Liver (tissue), 9 donors: Measurements from ENCODE around the gene LYZL6. TPM values are rescaled to one million over a fixed set of nuclear protein-coding genes. Genes with fewer than 3 reads are reported as not detected.

Source experiments
- DNase-seq: peaks from one replicate; pipeline ENCODE4 v3.0.0-alpha.2; 2017; ENCODE audit warnings: low spot score
- H3K27ac ChIP-seq, 2 donors: one replicate each; pipeline ENCODE4 v1.7.0; 2013; ENCODE audit warnings: inconsistent platforms in 2 of 2, low read length in 2 of 2, control low read depth in 1 of 2, low read depth in 1 of 2, mild to moderate bottlenecking in 1 of 2
- H3K27me3 ChIP-seq, 4 donors: one replicate each; pipeline versions ENCODE4 v1.6.1 to v1.7.0; 2013; ENCODE audit warnings: low read length in 3 of 4, inconsistent platforms in 1 of 4, mild to moderate bottlenecking in 1 of 4, moderate library complexity in 1 of 4; ENCODE audit not compliant: control insufficient read depth in 4 of 4, insufficient read depth in 4 of 4
- H3K36me3 ChIP-seq, 4 donors: one replicate each; pipeline versions ENCODE4 v1.6.1 to v1.7.0; 2013; ENCODE audit warnings: low read length in 3 of 4, mild to moderate bottlenecking in 3 of 4, low read depth in 1 of 4, moderate library complexity in 1 of 4; ENCODE audit not compliant: control insufficient read depth in 4 of 4, insufficient read depth in 3 of 4
- H3K4me1 ChIP-seq, 4 donors: one replicate each; pipeline versions ENCODE4 v1.6.1 to v1.7.0; 2013; ENCODE audit warnings: low read length in 3 of 4, mild to moderate bottlenecking in 3 of 4, moderate library complexity in 1 of 4; ENCODE audit not compliant: control insufficient read depth in 4 of 4, insufficient read depth in 4 of 4
- H3K4me3 ChIP-seq, 3 donors: one replicate each; pipeline versions ENCODE4 v1.6.1 to v1.7.0; 2013; ENCODE audit warnings: low read length in 3 of 3, control low read depth in 1 of 3, low read depth in 1 of 3, mild to moderate bottlenecking in 1 of 3
- H3K9ac ChIP-seq, 2 donors: one replicate each; pipeline ENCODE4 v1.7.0; 2013; ENCODE audit warnings: low read length in 2 of 2, mild to moderate bottlenecking in 2 of 2, moderate library complexity in 2 of 2, control low read depth in 1 of 2, low read depth in 1 of 2
- H3K9me3 ChIP-seq, 4 donors: one replicate each; pipeline versions ENCODE4 v1.6.1 to v1.7.0; 2013; ENCODE audit warnings: low read length in 3 of 4; ENCODE audit not compliant: control insufficient read depth in 4 of 4
- EGR1 ChIP-seq, 2 donors: IDR thresholded peaks; 2 replicates each; pipeline ENCODE4 v1.6.1; 2016 to 2018; ENCODE audit warnings: antibody characterized with exemption in 2 of 2, low read depth in 2 of 2
- FOXA1 ChIP-seq: IDR thresholded peaks from 2 replicates; pipeline ENCODE4 v1.6.1; 2016; ENCODE audit warnings: antibody characterized with exemption
- FOXA2 ChIP-seq: IDR thresholded peaks from 2 replicates; pipeline ENCODE4 v1.6.1; 2016; ENCODE audit warnings: antibody characterized with exemption
- GABPA ChIP-seq, 2 donors: IDR thresholded peaks in 1 of 2; conservative IDR thresholded peaks in 1 of 2; 2 replicates each; pipeline ENCODE4 v1.6.1; 2016; ENCODE audit warnings: antibody characterized with exemption in 2 of 2, mild to moderate bottlenecking in 1 of 2, moderate library complexity in 1 of 2
- HNF4A ChIP-seq, 2 donors: conservative IDR thresholded peaks; 2 replicates each; pipeline ENCODE4 v1.6.1; 2016; ENCODE audit warnings: antibody characterized with exemption in 2 of 2, mild to moderate bottlenecking in 2 of 2
- HNF4G ChIP-seq: IDR thresholded peaks from 2 replicates; pipeline ENCODE4 v1.6.1; 2016; ENCODE audit warnings: antibody characterized with exemption
- JUND ChIP-seq, 2 donors: IDR thresholded peaks; 2 replicates each; pipeline ENCODE4 v1.6.1; 2016; ENCODE audit warnings: antibody characterized with exemption in 2 of 2
- NR2F2 ChIP-seq: IDR thresholded peaks from 2 replicates; pipeline ENCODE4 v1.6.1; 2016; ENCODE audit warnings: antibody characterized with exemption
- RAD21 ChIP-seq, 2 donors: IDR thresholded peaks; 2 replicates each; pipeline ENCODE4 v1.6.1; 2016; ENCODE audit warnings: antibody characterized with exemption in 2 of 2, mild to moderate bottlenecking in 2 of 2
- RXRA ChIP-seq, 2 donors: IDR thresholded peaks; 2 replicates each; pipeline ENCODE4 v1.6.1; 2017 to 2018; ENCODE audit warnings: antibody characterized with exemption in 2 of 2, mild to moderate bottlenecking in 1 of 2
- SP1 ChIP-seq: IDR thresholded peaks from 2 replicates; pipeline ENCODE4 v1.6.1; 2018; ENCODE audit warnings: antibody characterized with exemption, mild to moderate bottlenecking
- TAF1 ChIP-seq: conservative IDR thresholded peaks from 2 replicates; pipeline ENCODE4 v1.6.1; 2016; ENCODE audit warnings: antibody characterized with exemption, mild to moderate bottlenecking
- YY1 ChIP-seq: IDR thresholded peaks from 2 replicates; pipeline ENCODE4 v1.6.1; 2016; ENCODE audit warnings: antibody characterized with exemption, mild to moderate bottlenecking
- WGBS: extraction: QIAGEN DNeasy Blood & Tissue Kit; methylation state at CpG from one replicate; pipeline ENCODE4 v1.1.7; 2013; 5-methylcytosine and 5-hydroxymethylcytosine counted together
- polyA plus RNA-seq, 2 donors: library from polyadenylated mRNA; stranded (reverse) in 1 of 2; unstranded in 1 of 2; fragments of 200-250 nt in 1 of 2; fragments of >200 nt in 1 of 2; fragmentation: Nextera tagmentation in 1 of 2; extraction: Ambion mirVana in 1 of 2; gene quantifications; one replicate each; pipeline versions ENCODE4 v1.2.1 to v1.2.3, GENCODE V29; 2013 to 2015
- total RNA-seq, 2 donors: library from RNA; depleted of rRNA; stranded (reverse); fragments of >200 nt; gene quantifications; one replicate each; pipeline ENCODE4 v1.2.3, GENCODE V29; 2014
- TF ChIP-seq, protein P1 (sequence below): IDR thresholded peaks from 2 replicates; pipeline ENCODE4 v1.6.1; 2016; ENCODE audit warnings: antibody characterized with exemption
- TF ChIP-seq, protein P2 (sequence below): IDR thresholded peaks from 2 replicates; pipeline ENCODE4 v1.6.1; 2016; ENCODE audit warnings: antibody characterized with exemption
- TF ChIP-seq, protein P3 (sequence below): fragments of 150-350 bp; IDR thresholded peaks from 2 replicates; pipeline ENCODE4 v1.5.1; 2017; ENCODE audit warnings: improper control_type of control experiment, low read depth, low read length; ENCODE audit not compliant: missing input control
- TF ChIP-seq, protein P4 (sequence below): IDR thresholded peaks from 2 replicates; pipeline ENCODE4 v1.6.1; 2016; ENCODE audit warnings: antibody characterized with exemption
- TF ChIP-seq, protein P5 (sequence below): IDR thresholded peaks from 2 replicates; pipeline ENCODE4 v1.6.1; 2016; ENCODE audit warnings: antibody characterized with exemption, mild to moderate bottlenecking
- donor health status: healthy.
- donor health status: healthy.
- donor health status: healthy.
- donor health status: healthy.
- donor health status: healthy.

LYZL6 gene
- total and polyA plus RNA-seq, 4 donors: not detected

DNA sequence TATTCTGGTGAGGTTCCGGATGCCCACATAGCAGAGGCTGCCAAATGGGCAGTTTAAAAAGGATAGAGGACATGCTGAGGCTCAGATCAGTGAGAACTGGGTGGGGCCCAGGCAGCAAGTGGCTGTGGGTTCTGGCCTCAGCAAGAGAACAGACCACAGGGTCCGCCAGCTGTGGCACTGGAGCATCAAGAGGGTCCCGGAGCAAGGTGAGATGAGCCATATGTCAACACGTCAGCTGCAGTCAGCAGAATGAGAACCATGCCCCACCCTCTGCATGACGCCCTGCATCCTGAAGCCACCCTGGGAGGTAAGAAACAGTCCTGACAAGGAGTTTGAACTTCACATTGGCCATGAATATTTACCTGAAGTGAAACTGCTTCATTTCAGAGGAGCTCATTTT is 43.2 kb downstream of the LYZL6 start:
- no peak overlapping the region for H3K27ac ChIP-seq
- TF ChIP-seq RXRA (IDR thresholded peaks at IDR 0.05) (no peak), HNF4A (conservative IDR thresholded peaks at IDR 0.05) (no peak), JUND (IDR thresholded peaks at IDR 0.05) (no peak), SP1 (no peak), TAF1 (no peak), GABPA (IDR thresholded peaks at IDR 0.05 in 1 of 2, conservative IDR thresholded peaks at IDR 0.05 in 1 of 2) (no peak), NR2F2 (no peak), EGR1 (IDR thresholded peaks at IDR 0.05; ENCODE audit: low read depth in 2 of 2) (no peak), HNF4G (no peak), RAD21 (IDR thresholded peaks at IDR 0.05) (no peak), YY1 (no peak), FOXA2 (no peak), FOXA1 (no peak)
- TF ChIP-seq, protein P1, sequence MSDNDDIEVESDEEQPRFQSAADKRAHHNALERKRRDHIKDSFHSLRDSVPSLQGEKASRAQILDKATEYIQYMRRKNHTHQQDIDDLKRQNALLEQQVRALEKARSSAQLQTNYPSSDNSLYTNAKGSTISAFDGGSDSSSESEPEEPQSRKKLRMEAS: no peak
- TF ChIP-seq, protein P2, sequence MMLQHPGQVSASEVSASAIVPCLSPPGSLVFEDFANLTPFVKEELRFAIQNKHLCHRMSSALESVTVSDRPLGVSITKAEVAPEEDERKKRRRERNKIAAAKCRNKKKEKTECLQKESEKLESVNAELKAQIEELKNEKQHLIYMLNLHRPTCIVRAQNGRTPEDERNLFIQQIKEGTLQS: no peak
- TF ChIP-seq, protein P3, sequence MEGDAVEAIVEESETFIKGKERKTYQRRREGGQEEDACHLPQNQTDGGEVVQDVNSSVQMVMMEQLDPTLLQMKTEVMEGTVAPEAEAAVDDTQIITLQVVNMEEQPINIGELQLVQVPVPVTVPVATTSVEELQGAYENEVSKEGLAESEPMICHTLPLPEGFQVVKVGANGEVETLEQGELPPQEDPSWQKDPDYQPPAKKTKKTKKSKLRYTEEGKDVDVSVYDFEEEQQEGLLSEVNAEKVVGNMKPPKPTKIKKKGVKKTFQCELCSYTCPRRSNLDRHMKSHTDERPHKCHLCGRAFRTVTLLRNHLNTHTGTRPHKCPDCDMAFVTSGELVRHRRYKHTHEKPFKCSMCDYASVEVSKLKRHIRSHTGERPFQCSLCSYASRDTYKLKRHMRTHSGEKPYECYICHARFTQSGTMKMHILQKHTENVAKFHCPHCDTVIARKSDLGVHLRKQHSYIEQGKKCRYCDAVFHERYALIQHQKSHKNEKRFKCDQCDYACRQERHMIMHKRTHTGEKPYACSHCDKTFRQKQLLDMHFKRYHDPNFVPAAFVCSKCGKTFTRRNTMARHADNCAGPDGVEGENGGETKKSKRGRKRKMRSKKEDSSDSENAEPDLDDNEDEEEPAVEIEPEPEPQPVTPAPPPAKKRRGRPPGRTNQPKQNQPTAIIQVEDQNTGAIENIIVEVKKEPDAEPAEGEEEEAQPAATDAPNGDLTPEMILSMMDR: no peak
- TF ChIP-seq, protein P4, sequence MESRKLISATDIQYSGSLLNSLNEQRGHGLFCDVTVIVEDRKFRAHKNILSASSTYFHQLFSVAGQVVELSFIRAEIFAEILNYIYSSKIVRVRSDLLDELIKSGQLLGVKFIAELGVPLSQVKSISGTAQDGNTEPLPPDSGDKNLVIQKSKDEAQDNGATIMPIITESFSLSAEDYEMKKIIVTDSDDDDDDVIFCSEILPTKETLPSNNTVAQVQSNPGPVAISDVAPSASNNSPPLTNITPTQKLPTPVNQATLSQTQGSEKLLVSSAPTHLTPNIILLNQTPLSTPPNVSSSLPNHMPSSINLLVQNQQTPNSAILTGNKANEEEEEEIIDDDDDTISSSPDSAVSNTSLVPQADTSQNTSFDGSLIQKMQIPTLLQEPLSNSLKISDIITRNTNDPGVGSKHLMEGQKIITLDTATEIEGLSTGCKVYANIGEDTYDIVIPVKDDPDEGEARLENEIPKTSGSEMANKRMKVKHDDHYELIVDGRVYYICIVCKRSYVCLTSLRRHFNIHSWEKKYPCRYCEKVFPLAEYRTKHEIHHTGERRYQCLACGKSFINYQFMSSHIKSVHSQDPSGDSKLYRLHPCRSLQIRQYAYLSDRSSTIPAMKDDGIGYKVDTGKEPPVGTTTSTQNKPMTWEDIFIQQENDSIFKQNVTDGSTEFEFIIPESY: no peak
- TF ChIP-seq, protein P5, sequence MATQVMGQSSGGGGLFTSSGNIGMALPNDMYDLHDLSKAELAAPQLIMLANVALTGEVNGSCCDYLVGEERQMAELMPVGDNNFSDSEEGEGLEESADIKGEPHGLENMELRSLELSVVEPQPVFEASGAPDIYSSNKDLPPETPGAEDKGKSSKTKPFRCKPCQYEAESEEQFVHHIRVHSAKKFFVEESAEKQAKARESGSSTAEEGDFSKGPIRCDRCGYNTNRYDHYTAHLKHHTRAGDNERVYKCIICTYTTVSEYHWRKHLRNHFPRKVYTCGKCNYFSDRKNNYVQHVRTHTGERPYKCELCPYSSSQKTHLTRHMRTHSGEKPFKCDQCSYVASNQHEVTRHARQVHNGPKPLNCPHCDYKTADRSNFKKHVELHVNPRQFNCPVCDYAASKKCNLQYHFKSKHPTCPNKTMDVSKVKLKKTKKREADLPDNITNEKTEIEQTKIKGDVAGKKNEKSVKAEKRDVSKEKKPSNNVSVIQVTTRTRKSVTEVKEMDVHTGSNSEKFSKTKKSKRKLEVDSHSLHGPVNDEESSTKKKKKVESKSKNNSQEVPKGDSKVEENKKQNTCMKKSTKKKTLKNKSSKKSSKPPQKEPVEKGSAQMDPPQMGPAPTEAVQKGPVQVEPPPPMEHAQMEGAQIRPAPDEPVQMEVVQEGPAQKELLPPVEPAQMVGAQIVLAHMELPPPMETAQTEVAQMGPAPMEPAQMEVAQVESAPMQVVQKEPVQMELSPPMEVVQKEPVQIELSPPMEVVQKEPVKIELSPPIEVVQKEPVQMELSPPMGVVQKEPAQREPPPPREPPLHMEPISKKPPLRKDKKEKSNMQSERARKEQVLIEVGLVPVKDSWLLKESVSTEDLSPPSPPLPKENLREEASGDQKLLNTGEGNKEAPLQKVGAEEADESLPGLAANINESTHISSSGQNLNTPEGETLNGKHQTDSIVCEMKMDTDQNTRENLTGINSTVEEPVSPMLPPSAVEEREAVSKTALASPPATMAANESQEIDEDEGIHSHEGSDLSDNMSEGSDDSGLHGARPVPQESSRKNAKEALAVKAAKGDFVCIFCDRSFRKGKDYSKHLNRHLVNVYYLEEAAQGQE: no peak
- no peak overlapping the region for H3K9ac ChIP-seq
- H3K4me3 ChIP-seq: no peak overlapping the region
- H3K36me3 ChIP-seq: no peaks in the 10 kb centered on the region
- no peaks in the 10 kb centered on the region for H3K9me3 ChIP-seq
- H3K27me3 ChIP-seq: no peaks in the 10 kb centered on the region
- DNase-seq: no peak
- peaks cover 0 to 5% (median 0%) of the 10 kb centered on the region in 4 donors for H3K4me1 ChIP-seq
- 86% methylated on average over 5 of the region's 5 CpGs for WGBS
